ENCODE results near the gene HPX. TPM values are rescaled to one million over a fixed set of nuclear protein-coding genes. Genes with fewer than 3 reads are reported as not detected.

Gene HPX
- total RNA-seq, 1 experiment from 2014 or later, result 1.2 TPM

GRCh38 chr11:6473451-6474412 is 32.9 kb upstream of the HPX start, which contains the start of gene TRIM3:
Gene TRIM3 (minus strand): TSS chr11:6473941. CDS start chr11:6465695, 8,246 bp downstream.
- peaks cover 8% of the 10 kb centered on the region; the same call in 1 of the 2 replicates for H3K4me1 ChIP-seq (ENCODE audit: insufficient read depth, low read length)
- no peak within 1 kb of the TSS for H4K91ac ChIP-seq (ENCODE audit: insufficient read length, low read depth, low read length)
- peak within 1 kb of the TSS; percentile 93 to 96 (median 94); a peak in 6 of 7 replicates for H3K27ac Mint-ChIP-seq
- no peak within 1 kb of the TSS for H2BK12ac ChIP-seq (ENCODE audit: insufficient read length, low read depth, low read length)
- H3K9ac ChIP-seq (ENCODE audit: extremely low read depth, insufficient read length, low read length), result peak within 1 kb of the TSS; percentile 58
- H2BK120ac ChIP-seq (ENCODE audit: low read depth, low read length, poor library complexity, severe bottlenecking), result no peak within 1 kb of the TSS
- H4K20me1 ChIP-seq (ENCODE audit: control insufficient read depth, insufficient read depth, insufficient read length), result no peaks in the 10 kb centered on the region
- peak within 1 kb of the TSS; percentile 80 for H3K14ac ChIP-seq (ENCODE audit: insufficient read depth, low read length)
- no peak within 1 kb of the TSS for H2AFZ ChIP-seq (ENCODE audit: low read length)
- peaks cover 25 to 30% of the 10 kb centered on the region in 2 experiments for H3K4me1 Mint-ChIP-seq
- no peak within 1 kb of the TSS for H4K5ac ChIP-seq (ENCODE audit: insufficient read length, low read depth, low read length)
- no peaks in the 10 kb centered on the region for H3K79me1 ChIP-seq (ENCODE audit: insufficient read depth, low read depth, low read length, poor library complexity, severe bottlenecking)
- no peak within 1 kb of the TSS for H4K8ac ChIP-seq (replicated peaks; ENCODE audit: insufficient read length, low read depth, low read length)
- H3K9me3 ChIP-seq (ENCODE audit: control insufficient read depth, low read depth, low read length), result no peaks in the 10 kb centered on the region
- TF ChIP-seq, protein P1, sequence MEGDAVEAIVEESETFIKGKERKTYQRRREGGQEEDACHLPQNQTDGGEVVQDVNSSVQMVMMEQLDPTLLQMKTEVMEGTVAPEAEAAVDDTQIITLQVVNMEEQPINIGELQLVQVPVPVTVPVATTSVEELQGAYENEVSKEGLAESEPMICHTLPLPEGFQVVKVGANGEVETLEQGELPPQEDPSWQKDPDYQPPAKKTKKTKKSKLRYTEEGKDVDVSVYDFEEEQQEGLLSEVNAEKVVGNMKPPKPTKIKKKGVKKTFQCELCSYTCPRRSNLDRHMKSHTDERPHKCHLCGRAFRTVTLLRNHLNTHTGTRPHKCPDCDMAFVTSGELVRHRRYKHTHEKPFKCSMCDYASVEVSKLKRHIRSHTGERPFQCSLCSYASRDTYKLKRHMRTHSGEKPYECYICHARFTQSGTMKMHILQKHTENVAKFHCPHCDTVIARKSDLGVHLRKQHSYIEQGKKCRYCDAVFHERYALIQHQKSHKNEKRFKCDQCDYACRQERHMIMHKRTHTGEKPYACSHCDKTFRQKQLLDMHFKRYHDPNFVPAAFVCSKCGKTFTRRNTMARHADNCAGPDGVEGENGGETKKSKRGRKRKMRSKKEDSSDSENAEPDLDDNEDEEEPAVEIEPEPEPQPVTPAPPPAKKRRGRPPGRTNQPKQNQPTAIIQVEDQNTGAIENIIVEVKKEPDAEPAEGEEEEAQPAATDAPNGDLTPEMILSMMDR (conservative IDR thresholded peaks at IDR 0.05), result peak; percentile 43; the same call in 2 of the 3 replicates
- peak; percentile 94 for DNase-seq
- H3K18ac ChIP-seq (ENCODE audit: insufficient read length, low read depth, low read length), result peak within 1 kb of the TSS; percentile 31
- no peak within 1 kb of the TSS for H3K56ac ChIP-seq (ENCODE audit: insufficient read length, low read depth, low read length)
- H3K23me2 ChIP-seq (ENCODE audit: insufficient read length, low read depth, low read length, poor library complexity, severe bottlenecking), result peaks cover 14% of the 10 kb centered on the region
- H2AK5ac ChIP-seq (ENCODE audit: insufficient read length, low read length), result no peak within 1 kb of the TSS
- H3K4me3 Mint-ChIP-seq, result peak within 1 kb of the TSS; percentile 84 to 90
- H3K27me3 ChIP-seq (ENCODE audit: insufficient read depth, low read length), result no peaks in the 10 kb centered on the region; the same call in 1 of the 2 replicates
- H2BK5ac ChIP-seq (ENCODE audit: insufficient read length, low read length), result no peak within 1 kb of the TSS
- H2BK15ac ChIP-seq (ENCODE audit: low read depth, low read length), result no peak within 1 kb of the TSS; the same call in 1 of the 2 replicates
- H3K27me3 Mint-ChIP-seq (ENCODE audit: low read depth), result no peaks in the 10 kb centered on the region; the same call in 1 of the 2 replicates
- peak within 1 kb of the TSS; percentile 86 for H3K4me2 ChIP-seq (ENCODE audit: insufficient read depth, insufficient read length, low read length)
- H2BK20ac ChIP-seq (ENCODE audit: low read depth, low read length, poor library complexity, severe bottlenecking), result no peak within 1 kb of the TSS
- H3K4ac ChIP-seq (ENCODE audit: low read depth, low read length), result no peak within 1 kb of the TSS
- H3K36me3 Mint-ChIP-seq (ENCODE audit: insufficient read depth in 1 of 3, low read depth in 3 of 3), result peaks cover 18 to 23% (median 22%) of the 10 kb centered on the region in 3 experiments
- H3K23ac ChIP-seq (ENCODE audit: insufficient read length, low read depth, low read length), result no peak within 1 kb of the TSS
- no peaks in the 10 kb centered on the region for H3K9me3 Mint-ChIP-seq
- no CpG with 5 or more reads among the region's 87 CpGs for WGBS (ENCODE audit: extremely low coverage, insufficient read length, low lambda C conversion rate)
- peak within 1 kb of the TSS; percentile 29 for H3K27ac ChIP-seq (ENCODE audit: insufficient read length, low read depth, low read length)
- H3K79me2 ChIP-seq (ENCODE audit: insufficient read depth, low read length), result no peaks in the 10 kb centered on the region
- H3T11ph ChIP-seq (ENCODE audit: low read length), result no peak within 1 kb of the TSS
